Esophagus (tissue), 2 donors: ENCODE measurements around the gene TPX2. TPM values are rescaled to one million over a fixed set of nuclear protein-coding genes. Genes with fewer than 3 reads are reported as not detected.

Experiments used
- H3K27ac ChIP-seq, 2 donors: one replicate each; pipeline ENCODE4 v1.5.1; 2013; ENCODE audit warnings: low read depth in 2 of 2, mild to moderate bottlenecking in 2 of 2, inconsistent platforms in 1 of 2, low read length in 1 of 2, moderate library complexity in 1 of 2
- H3K27me3 ChIP-seq, 2 donors: one replicate each; pipeline ENCODE4 v1.6.1; 2013; ENCODE audit warnings: low read length in 2 of 2, control low read depth in 1 of 2, mild to moderate bottlenecking in 1 of 2; ENCODE audit not compliant: insufficient read depth in 2 of 2, control insufficient read depth in 1 of 2
- H3K36me3 ChIP-seq, 2 donors: one replicate each; pipeline ENCODE4 v1.6.1; 2013; ENCODE audit warnings: low read length in 1 of 2; ENCODE audit not compliant: control insufficient read depth in 2 of 2, insufficient read depth in 2 of 2
- H3K4me1 ChIP-seq, 2 donors: one replicate each; pipeline ENCODE4 v1.6.1; 2013; ENCODE audit warnings: low read length in 1 of 2; ENCODE audit not compliant: control insufficient read depth in 2 of 2, insufficient read depth in 2 of 2
- H3K4me3 ChIP-seq, 2 donors: one replicate each; pipeline ENCODE4 v1.5.1; 2013; ENCODE audit warnings: low read length in 2 of 2, mild to moderate bottlenecking in 2 of 2, low read depth in 1 of 2, moderate library complexity in 1 of 2
- H3K9me3 ChIP-seq, 2 donors: one replicate each; pipeline ENCODE4 v1.6.1; 2013; ENCODE audit warnings: mild to moderate bottlenecking in 2 of 2, low read depth in 1 of 2, low read length in 1 of 2, moderate library complexity in 1 of 2; ENCODE audit not compliant: control insufficient read depth in 2 of 2, insufficient read depth in 1 of 2
- WGBS, 2 donors: extraction: QIAGEN DNeasy Blood & Tissue Kit; methylation state at CpG; one replicate each; pipeline ENCODE4 v1.1.7; 2013; 5-methylcytosine and 5-hydroxymethylcytosine counted together
- polyA plus RNA-seq, 2 donors: library from polyadenylated mRNA; stranded (reverse); fragments of 200-250 nt; gene quantifications; one replicate each; pipeline ENCODE4 v1.2.3, GENCODE V29; 2013
- donor health status: healthy with polysubstance abuse.
- donor health status: Bipolar disorder and iron deficiency.

The TPX2 gene
- polyA plus RNA-seq, 2 donors = 9.1 to 13.6 TPM

GRCh38 chr20:31784354-31785044 lies 45.4 kb downstream of the TPX2 start:
- no peaks in the 10 kb centered on the region for H3K27me3 ChIP-seq
- no peak overlapping the region for H3K4me3 ChIP-seq
- no peaks in the 10 kb centered on the region for H3K9me3 ChIP-seq
- H3K36me3 ChIP-seq = no peaks in the 10 kb centered on the region
- no peak overlapping the region for H3K27ac ChIP-seq
- no peaks in the 10 kb centered on the region for H3K4me1 ChIP-seq
- 96% methylated on average over 7 of the region's 7 CpGs for WGBS, 2 donors

DNA sequence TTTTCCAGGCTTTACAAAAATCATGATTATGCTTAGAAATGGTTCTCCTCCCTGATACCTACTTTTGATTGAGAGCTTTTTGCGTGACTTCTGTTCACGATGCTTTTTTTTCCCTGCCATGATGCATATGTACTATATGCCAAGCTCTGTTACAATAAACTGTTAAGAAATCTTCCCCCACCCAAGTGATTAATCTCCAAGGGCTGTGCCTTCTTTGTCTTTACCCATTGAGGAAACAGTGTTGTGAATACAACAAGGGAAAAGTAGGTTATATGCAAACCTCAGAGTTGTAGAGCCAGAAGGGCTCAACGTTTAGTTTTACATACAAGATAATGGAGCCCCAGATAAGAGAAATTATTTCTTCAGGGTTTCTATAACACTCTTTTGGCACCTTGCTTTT lies 46.0 kb downstream of the TPX2 start:
- H3K9me3 ChIP-seq = no peaks in the 10 kb centered on the region
- H3K36me3 ChIP-seq = no peaks in the 10 kb centered on the region
- H3K27me3 ChIP-seq = no peaks in the 10 kb centered on the region
- no peak overlapping the region for H3K4me3 ChIP-seq
- H3K27ac ChIP-seq = no peak overlapping the region
- WGBS, 2 donors = 73 to 85% methylated on average over 3 of the region's 3 CpGs
- H3K4me1 ChIP-seq = no peaks in the 10 kb centered on the region

GRCh38 chr20:31788578-31788977 lies 49.5 kb downstream of the TPX2 start:
- WGBS, 2 donors = 80 to 82% methylated on average over 3 of the region's 3 CpGs
- Histone ChIP-seq H3K27ac (no peak overlapping the region), H3K4me1 (no peaks in the 10 kb centered on the region), H3K4me3 (no peak overlapping the region), H3K36me3 (no peaks in the 10 kb centered on the region), H3K27me3 (no peaks in the 10 kb centered on the region), H3K9me3 (no peaks in the 10 kb centered on the region)

- no peak overlapping the region for H3K4me3 ChIP-seq
- H3K36me3 ChIP-seq = no peaks in the 10 kb centered on the region
- H3K4me1 ChIP-seq = no peaks in the 10 kb centered on the region
- no peaks in the 10 kb centered on the region for H3K9me3 ChIP-seq
- 67 to 79% methylated on average over 3 of the region's 3 CpGs for WGBS, 2 donors
- no peaks in the 10 kb centered on the region for H3K27me3 ChIP-seq
- H3K27ac ChIP-seq = no peak overlapping the region
Observed at GRCh38 chr20:31790401-31790800, 51.3 kb downstream of the TPX2 start.

GRCh38 chr20:31797364-31797763 lies 58.3 kb downstream of the TPX2 start:
- Histone ChIP-seq H3K27ac (no peak overlapping the region), H3K4me3 (no peak overlapping the region), H3K4me1 (no peaks in the 10 kb centered on the region), H3K27me3 (no peaks in the 10 kb centered on the region), H3K36me3 (no peaks in the 10 kb centered on the region), H3K9me3 (no peaks in the 10 kb centered on the region)
- 83 to 89% methylated on average over 3 of the region's 3 CpGs for WGBS, 2 donors

- Histone ChIP-seq H3K4me3 (no peak overlapping the region), H3K27me3 (no peaks in the 10 kb centered on the region), H3K36me3 (no peaks in the 10 kb centered on the region), H3K27ac (no peak overlapping the region), H3K9me3 (no peaks in the 10 kb centered on the region), H3K4me1 (no peaks in the 10 kb centered on the region)
- 89 to 92% methylated on average over 7 of the region's 7 CpGs for WGBS, 2 donors
Observed at GRCh38 chr20:31801508-31801907, 62.4 kb downstream of the TPX2 start.

GRCh38 chr20:31803552-31804291 lies 64.6 kb downstream of the TPX2 start:
- Histone ChIP-seq H3K4me1 (no peaks in the 10 kb centered on the region), H3K4me3 (no peak overlapping the region), H3K9me3 (no peaks in the 10 kb centered on the region), H3K36me3 (no peaks in the 10 kb centered on the region), H3K27ac (no peak overlapping the region), H3K27me3 (no peaks in the 10 kb centered on the region)
- 93% methylated on average over 7 of the region's 7 CpGs for WGBS, 2 donors

DNA sequence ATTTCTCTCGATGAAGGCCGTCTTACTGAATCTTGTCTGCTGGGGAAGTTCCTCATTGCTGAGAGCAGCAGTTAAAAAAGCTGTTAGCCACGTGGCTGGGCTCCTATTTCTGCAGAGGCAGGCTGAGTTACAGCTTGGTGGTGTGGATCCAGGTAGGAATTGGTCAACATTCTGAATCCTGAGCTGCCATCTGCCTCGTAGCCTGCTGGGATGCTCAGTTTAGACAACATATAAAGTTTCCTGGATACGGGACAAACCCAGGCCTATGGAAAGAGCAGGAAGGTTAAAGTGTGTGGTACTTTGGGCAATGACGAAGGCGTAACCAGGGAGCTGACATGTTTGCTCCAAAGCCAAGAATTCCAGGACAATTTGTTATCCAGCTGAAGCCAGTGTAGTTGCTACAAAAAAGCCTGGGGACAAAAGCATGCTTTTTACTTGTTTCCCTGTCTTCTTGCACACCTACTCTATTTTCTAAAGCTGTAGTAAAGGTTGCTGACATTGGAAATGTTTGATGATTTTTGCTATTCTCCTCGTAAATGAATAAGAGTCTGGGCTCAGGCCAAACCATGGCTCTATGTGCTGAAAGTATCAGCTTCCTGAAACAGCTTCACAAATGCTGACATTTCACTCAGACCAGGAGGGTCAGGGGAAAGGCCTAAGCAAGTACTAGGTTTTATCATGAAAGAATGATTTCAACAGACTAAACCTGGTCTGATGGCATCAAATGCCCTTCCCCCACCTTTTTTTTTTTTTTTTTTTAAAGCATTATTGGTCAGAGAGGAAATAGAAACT lies 67.7 kb downstream of the TPX2 start:
- H3K9me3 ChIP-seq = no peaks in the 10 kb centered on the region
- 74 to 78% methylated on average over 8 of the region's 8 CpGs for WGBS, 2 donors
- H3K27me3 ChIP-seq = no peaks in the 10 kb centered on the region
- no peaks in the 10 kb centered on the region for H3K36me3 ChIP-seq
- no peak overlapping the region for H3K4me3 ChIP-seq
- no peaks in the 10 kb centered on the region for H3K4me1 ChIP-seq
- peak overlapping the region in 1 of 2 donors; percentile 20 for H3K27ac ChIP-seq

GRCh38 chr20:31808481-31808880 lies 69.4 kb downstream of the TPX2 start:
- H3K4me1 ChIP-seq = no peaks in the 10 kb centered on the region
- H3K27ac ChIP-seq = no peak overlapping the region
- WGBS, 2 donors = 69 to 85% methylated on average over 3 of the region's 3 CpGs
- H3K9me3 ChIP-seq = no peaks in the 10 kb centered on the region
- H3K27me3 ChIP-seq = no peaks in the 10 kb centered on the region
- H3K4me3 ChIP-seq = no peak overlapping the region
- H3K36me3 ChIP-seq = no peaks in the 10 kb centered on the region
